DND-41 (cell line): ENCODE results near the gene NDRG2.

Experiments used
- ATAC-seq: fragments of 200-7000 bp; cut with Tn5 transposase; 3 replicates; pipeline ENCODE4 v1.9.1; 2021; ENCODE audit warnings: low read depth; ENCODE audit not compliant: insufficient read depth
- DNase-seq: peaks from one replicate; pipeline ENCODE4 v3.0.0-alpha.2; 2020
- H2AFZ ChIP-seq: 2 replicates; pipeline ENCODE4 v1.6.0; 2012; ENCODE audit warnings: low read depth, low read length
- H3K27ac ChIP-seq: 2 replicates; pipeline ENCODE4 v1.5.1; 2012; ENCODE audit warnings: low read length, inconsistent platforms
- H3K27me3 ChIP-seq: fragments of 200-600 bp; sonication (generic); 2 replicates; pipeline ENCODE4 v1.6.0; 2012; ENCODE audit warnings: low read length, mild to moderate bottlenecking, inconsistent platforms; ENCODE audit not compliant: insufficient read depth, poor library complexity
- H3K36me3 ChIP-seq: 2 replicates; pipeline ENCODE4 v1.5.1; 2012; ENCODE audit warnings: low read length, inconsistent platforms; ENCODE audit not compliant: insufficient read depth
- H3K4me1 ChIP-seq: 2 replicates; pipeline ENCODE4 v1.5.1; 2012; ENCODE audit warnings: mild to moderate bottlenecking, low read length; ENCODE audit not compliant: insufficient read depth
- H3K4me2 ChIP-seq: 2 replicates; pipeline ENCODE4 v1.6.0; 2012; ENCODE audit warnings: mild to moderate bottlenecking, moderate library complexity, low read length, inconsistent platforms; ENCODE audit not compliant: insufficient read depth
- H3K4me3 ChIP-seq, 2 experiments: fragments of 200-600 bp in 1 of 2; shearing (Covaris generic) in 1 of 2; 2 replicates each; pipeline ENCODE4 v1.5.1; 2012 to 2016; ENCODE audit warnings: inconsistent platforms in 2 of 2, low read length in 2 of 2, mild to moderate bottlenecking in 2 of 2, low read depth in 1 of 2, moderate library complexity in 1 of 2
- H3K79me2 ChIP-seq: 2 replicates; pipeline ENCODE4 v1.6.0; 2012; ENCODE audit warnings: low read length, inconsistent platforms; ENCODE audit not compliant: insufficient read depth
- H3K9ac ChIP-seq: 2 replicates; pipeline ENCODE4 v1.6.0; 2012; ENCODE audit warnings: low read depth, mild to moderate bottlenecking, inconsistent platforms, low read length, moderate library complexity
- H3K9me3 ChIP-seq: 2 replicates; pipeline ENCODE4 v1.5.1; 2012; ENCODE audit warnings: low read length, moderate library complexity, mild to moderate bottlenecking, inconsistent platforms; ENCODE audit not compliant: insufficient read depth, severe bottlenecking
- H4K20me1 ChIP-seq: 2 replicates; pipeline ENCODE4 v1.6.0; 2012; ENCODE audit warnings: low read length; ENCODE audit not compliant: insufficient read depth
- EZH2 ChIP-seq: IDR thresholded peaks from 3 replicates; pipeline ENCODE4 v1.6.1; 2012; ENCODE audit warnings: borderline replicate concordance, low read depth, mild to moderate bottlenecking, moderate library complexity, low read length, inconsistent platforms; ENCODE audit not compliant: severe bottlenecking
- TF ChIP-seq, protein P1 (sequence below): IDR thresholded peaks from 2 replicates; pipeline ENCODE4 v1.5.1; 2012; ENCODE audit warnings: borderline replicate concordance, low read length, moderate library complexity, mild to moderate bottlenecking; ENCODE audit not compliant: poor library complexity, severe bottlenecking; ENCODE audit errors: extremely low read depth

NDRG2 gene

DNA sequence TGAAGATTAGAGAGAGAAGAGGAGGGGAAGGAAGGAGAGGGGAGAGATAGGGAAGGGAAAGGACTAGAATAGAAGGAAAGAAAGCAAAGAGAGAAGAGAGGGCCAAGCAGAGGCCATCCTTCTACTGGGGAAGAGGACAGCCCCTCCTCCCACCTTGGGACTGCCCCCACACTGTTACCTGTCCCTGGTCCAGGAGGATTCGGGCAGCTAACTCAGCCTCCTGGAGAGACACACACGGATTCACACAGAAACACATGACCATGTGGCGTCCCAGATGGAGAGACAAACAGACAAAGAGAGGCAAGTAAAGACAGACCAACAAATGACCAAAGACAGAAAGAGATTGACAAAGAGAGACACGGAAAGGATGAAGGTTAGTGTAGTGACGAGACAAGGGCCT lies 2.2 kb downstream of the NDRG2 start:
- Histone ChIP-seq H3K9ac (no peak overlapping the region), H3K4me2 (no peak overlapping the region), H3K27ac (no peak overlapping the region), H3K4me1 (peaks cover 17% of the 10 kb centered on the region), H3K4me3 (no peak overlapping the region), H3K36me3 (no peaks in the 10 kb centered on the region), H4K20me1 (no peaks in the 10 kb centered on the region), H3K27me3 (no peaks in the 10 kb centered on the region), H3K9me3 (no peaks in the 10 kb centered on the region), H3K79me2 (no peaks in the 10 kb centered on the region), H2AFZ (no peak overlapping the region)
- TF ChIP-seq, protein P1, sequence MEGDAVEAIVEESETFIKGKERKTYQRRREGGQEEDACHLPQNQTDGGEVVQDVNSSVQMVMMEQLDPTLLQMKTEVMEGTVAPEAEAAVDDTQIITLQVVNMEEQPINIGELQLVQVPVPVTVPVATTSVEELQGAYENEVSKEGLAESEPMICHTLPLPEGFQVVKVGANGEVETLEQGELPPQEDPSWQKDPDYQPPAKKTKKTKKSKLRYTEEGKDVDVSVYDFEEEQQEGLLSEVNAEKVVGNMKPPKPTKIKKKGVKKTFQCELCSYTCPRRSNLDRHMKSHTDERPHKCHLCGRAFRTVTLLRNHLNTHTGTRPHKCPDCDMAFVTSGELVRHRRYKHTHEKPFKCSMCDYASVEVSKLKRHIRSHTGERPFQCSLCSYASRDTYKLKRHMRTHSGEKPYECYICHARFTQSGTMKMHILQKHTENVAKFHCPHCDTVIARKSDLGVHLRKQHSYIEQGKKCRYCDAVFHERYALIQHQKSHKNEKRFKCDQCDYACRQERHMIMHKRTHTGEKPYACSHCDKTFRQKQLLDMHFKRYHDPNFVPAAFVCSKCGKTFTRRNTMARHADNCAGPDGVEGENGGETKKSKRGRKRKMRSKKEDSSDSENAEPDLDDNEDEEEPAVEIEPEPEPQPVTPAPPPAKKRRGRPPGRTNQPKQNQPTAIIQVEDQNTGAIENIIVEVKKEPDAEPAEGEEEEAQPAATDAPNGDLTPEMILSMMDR, result no peak
- TF ChIP-seq EZH2, result no peak
- no peak for DNase-seq
- ATAC-seq, result no peak

DNA sequence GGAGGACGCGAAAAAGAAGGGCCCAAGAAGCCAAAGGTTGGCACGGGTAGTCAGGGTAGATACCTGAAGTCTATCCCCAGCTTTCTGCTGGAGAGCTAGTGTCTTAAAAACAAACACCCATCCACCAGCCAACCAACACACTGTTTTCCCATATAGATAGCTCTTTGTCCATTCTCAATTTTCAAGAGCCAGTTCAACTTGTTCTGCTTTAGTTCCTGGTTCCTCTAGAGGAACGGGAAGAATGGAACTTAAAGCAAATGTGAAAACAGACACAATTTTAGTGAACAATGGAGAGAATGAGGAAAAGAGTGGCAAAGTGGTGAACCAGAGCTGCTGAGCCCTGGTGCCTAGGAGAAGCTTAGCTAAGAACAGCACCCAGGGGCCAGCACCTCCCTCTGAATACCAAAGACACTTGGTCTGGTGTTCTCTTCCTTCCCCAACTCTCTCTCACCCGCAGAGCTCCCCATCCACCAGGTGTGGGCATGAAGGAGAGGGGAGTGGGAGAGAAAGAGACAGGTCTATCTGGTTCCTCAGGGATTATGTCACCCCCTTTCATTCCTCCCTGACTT lies 3.8 kb downstream of the NDRG2 start:
- DNase-seq, result no peak
- Histone ChIP-seq H3K27me3 (no peaks in the 10 kb centered on the region), H3K4me1 (peaks cover 17% of the 10 kb centered on the region), H3K9me3 (no peaks in the 10 kb centered on the region), H3K27ac (no peak overlapping the region), H3K9ac (no peak overlapping the region), H4K20me1 (no peaks in the 10 kb centered on the region), H3K4me2 (no peak overlapping the region), H3K36me3 (no peaks in the 10 kb centered on the region), H3K79me2 (no peaks in the 10 kb centered on the region), H3K4me3 (no peak overlapping the region), H2AFZ (no peak overlapping the region)
- no peak for TF ChIP-seq EZH2
- TF ChIP-seq, protein P1, result no peak
- no peak for ATAC-seq

DNA sequence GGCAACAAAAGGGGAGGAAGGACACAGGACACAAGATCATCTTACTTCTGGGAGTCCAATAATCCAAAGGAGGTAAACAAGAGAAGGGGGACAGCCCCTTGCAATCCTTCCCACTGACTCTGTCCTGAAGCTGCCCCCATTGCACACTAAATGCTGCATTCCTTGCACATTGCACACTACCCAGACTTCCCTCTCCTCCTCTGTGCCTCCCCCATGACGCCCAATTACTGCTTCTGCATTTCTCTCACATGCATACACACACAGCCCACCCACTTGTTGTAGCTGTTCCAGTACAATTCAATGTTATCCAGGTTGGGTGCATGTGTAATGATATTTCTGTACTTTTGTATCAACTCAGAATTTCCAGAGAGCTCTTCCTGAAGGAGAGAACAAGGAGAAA lies 5.5 kb downstream of the NDRG2 start:
- Histone ChIP-seq H3K36me3 (no peaks in the 10 kb centered on the region), H3K4me1 (peaks cover 7% of the 10 kb centered on the region), H3K9ac (no peak overlapping the region), H3K4me3 (no peak overlapping the region), H3K27me3 (no peaks in the 10 kb centered on the region), H3K9me3 (no peaks in the 10 kb centered on the region), H2AFZ (no peak overlapping the region), H3K4me2 (no peak overlapping the region), H4K20me1 (no peaks in the 10 kb centered on the region), H3K27ac (no peak overlapping the region), H3K79me2 (no peaks in the 10 kb centered on the region)
- no peak for ATAC-seq
- no peak for DNase-seq
- TF ChIP-seq EZH2, result no peak
- TF ChIP-seq, protein P1, result no peak

DNA sequence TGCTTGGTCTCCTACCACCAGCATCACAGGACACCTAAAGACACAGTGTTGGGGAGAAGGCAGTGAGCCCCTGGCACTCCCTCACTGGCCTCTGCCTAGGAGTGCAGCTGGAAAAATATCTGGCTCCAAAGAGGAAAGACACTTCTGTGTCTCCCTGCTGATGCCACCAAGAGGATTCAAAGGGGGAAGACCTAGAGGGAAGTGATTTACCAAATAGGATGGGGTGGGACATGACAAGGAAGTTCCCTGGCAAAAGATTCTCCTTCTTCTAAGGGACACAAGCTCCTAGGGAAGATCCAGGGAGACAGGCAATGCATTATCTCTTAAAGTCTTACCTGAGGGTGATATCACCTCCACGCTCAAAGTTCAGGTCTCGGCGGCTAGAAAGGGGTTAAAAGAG lies 6.1 kb downstream of the NDRG2 start:
- H3K36me3 ChIP-seq, result no peaks in the 10 kb centered on the region
- no peak for DNase-seq

More for the DNA sequence above, 6.1 kb downstream of the NDRG2 start:
- Histone ChIP-seq H3K4me1 (peaks cover 1% of the 10 kb centered on the region), H4K20me1 (no peaks in the 10 kb centered on the region), H2AFZ (no peak overlapping the region), H3K27ac (no peak overlapping the region), H3K9ac (no peak overlapping the region), H3K9me3 (no peaks in the 10 kb centered on the region), H3K4me2 (no peak overlapping the region), H3K79me2 (no peaks in the 10 kb centered on the region), H3K27me3 (no peaks in the 10 kb centered on the region), H3K4me3 (no peak overlapping the region)
- no peak for TF ChIP-seq EZH2
- TF ChIP-seq, protein P1, result no peak
- ATAC-seq, result no peak
